NB4 (cell line): ENCODE data around the gene PBX1.

Experiments
- MYC ChIP-seq: IDR thresholded peaks from 2 replicates; pipeline ENCODE4 v1.6.1; 2011; ENCODE audit warnings: low read depth, low read length
- POLR2A ChIP-seq: IDR thresholded peaks from 2 replicates; pipeline ENCODE4 v1.6.1; 2011; ENCODE audit warnings: mild to moderate bottlenecking; ENCODE audit not compliant: insufficient read length; ENCODE audit errors: extremely low read depth
- TF ChIP-seq, protein P1 (sequence below): IDR thresholded peaks from one replicate; pipeline ENCODE4 v1.5.1; 2012; ENCODE audit warnings: low read depth, low read length

DNA sequence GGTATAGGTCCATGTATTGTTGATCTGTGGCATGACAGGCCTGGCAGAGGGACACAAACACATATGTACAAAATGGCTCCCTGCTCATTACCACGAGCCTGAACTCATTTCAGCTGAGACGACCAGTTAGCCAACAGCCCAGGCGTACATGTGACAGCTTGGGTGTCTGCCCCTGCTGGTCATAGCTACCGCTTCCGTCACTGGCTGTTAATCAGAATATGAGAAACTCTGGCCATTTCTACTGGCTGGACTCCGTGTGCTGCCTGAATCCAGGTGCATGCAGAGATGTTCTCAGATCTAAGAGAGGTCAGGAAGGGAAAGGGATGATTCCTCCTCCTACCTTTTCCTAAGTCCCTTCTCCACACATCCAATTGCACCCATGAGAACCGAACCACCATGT is 144.5 kb downstream of the PBX1 start:
- TF ChIP-seq, protein P1, sequence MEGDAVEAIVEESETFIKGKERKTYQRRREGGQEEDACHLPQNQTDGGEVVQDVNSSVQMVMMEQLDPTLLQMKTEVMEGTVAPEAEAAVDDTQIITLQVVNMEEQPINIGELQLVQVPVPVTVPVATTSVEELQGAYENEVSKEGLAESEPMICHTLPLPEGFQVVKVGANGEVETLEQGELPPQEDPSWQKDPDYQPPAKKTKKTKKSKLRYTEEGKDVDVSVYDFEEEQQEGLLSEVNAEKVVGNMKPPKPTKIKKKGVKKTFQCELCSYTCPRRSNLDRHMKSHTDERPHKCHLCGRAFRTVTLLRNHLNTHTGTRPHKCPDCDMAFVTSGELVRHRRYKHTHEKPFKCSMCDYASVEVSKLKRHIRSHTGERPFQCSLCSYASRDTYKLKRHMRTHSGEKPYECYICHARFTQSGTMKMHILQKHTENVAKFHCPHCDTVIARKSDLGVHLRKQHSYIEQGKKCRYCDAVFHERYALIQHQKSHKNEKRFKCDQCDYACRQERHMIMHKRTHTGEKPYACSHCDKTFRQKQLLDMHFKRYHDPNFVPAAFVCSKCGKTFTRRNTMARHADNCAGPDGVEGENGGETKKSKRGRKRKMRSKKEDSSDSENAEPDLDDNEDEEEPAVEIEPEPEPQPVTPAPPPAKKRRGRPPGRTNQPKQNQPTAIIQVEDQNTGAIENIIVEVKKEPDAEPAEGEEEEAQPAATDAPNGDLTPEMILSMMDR: no peak
- TF ChIP-seq POLR2A (no peak), MYC (no peak)
